NOMO-1 treated with dmso at 0.1 percent for 144 hours (cell line): ENCODE measurements around the gene FPR2.
A peak's percentile ranks its signal among the peaks of the same experiment; 100 is the strongest.
"Not testable (repeated sequence)": the region's sequence is repeated elsewhere in the genome, so short reads cannot be mapped to it uniquely, and the experiment has no call there.

Experiments used
- DNase-seq: peaks from one replicate; lab custom pipeline; 2025; ENCODE audit not compliant: unreplicated experiment; lab: John Stamatoyannopoulos, UW

Gene FPR2

DNA sequence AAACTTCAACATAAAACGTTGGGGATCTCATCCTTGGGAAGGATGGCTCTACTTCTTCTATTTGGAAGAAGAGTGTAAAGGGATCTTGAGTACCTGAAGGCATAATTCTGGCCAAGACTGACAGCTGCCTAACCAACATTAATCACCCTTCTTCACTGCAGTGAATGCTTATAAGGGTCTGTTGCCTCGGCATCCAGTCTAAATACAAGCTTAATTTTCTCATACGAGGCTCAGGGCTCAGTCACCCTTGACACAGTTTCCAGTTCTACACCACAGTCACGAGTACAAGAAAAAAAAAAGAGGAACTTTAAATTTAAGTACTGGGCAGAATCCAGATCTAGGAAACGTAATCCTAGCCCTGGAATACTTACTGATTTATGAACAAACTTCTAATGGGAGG, 43.0 kb downstream of the FPR2 start:
- DNase-seq = peak; percentile 35

DNA sequence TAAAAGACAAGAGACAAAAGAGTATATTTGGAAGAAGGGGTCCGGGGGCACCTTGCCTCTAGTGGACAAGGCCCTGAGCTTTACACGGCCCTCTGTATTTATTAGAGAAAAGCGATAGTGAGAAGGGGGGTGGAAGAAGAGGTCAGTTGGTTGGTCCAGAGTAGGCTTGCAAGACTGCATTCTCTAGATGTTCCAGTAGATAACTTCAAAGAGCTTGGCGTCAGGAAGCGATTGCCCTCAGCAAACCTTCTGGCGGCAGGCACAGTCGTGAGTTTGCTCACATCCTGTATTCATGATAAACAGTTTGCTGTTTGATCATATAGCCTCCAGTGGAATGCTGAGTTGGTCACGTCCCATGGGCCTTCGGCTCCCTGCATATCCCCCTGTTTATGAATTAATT, 43.8 kb downstream of the FPR2 start:
- not testable (repeated sequence) for DNase-seq

DNA sequence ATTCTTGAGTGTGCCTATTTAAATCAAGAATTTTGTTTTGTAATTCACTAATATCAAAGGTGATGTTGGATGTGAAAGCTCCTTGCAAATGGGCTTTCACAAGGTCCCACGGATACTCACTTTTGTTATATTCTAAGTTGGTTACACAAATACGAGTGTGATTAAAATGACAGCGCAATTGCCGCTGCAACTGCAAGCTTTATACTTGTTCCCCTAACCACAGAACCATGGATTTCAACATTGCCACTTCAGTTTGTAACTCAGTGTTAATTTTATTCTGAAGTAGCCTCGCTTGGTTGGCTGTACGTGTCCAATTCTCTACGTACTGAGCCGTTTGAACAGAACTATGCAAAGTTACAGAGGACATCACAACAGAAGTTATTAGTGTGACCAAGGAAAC, 44.4 kb downstream of the FPR2 start:
- peak; percentile 41 for DNase-seq

DNA sequence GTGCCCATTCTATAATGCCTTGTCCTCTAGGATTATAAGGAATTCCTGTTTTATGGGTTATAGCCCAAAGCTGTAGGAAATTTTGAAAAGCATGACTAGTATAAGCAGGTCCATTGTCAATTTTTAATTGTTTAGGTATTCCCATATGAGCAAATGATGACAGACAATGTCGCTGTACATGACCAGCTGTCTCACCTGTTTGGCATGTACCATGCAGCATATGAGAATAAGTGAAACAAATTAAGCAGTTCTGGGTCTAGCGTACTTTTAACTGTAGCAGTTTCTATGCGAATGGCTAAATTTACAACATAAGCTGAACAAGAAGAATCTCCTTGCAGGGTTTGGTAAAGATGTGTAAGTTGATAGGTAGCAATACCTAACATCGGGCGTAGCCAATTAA, 45.6 kb downstream of the FPR2 start:
- not testable (repeated sequence) for DNase-seq

GRCh38 chr19:51807111-51807701, 46.2 kb downstream of the FPR2 start:
- DNase-seq = peak; percentile 11

DNA sequence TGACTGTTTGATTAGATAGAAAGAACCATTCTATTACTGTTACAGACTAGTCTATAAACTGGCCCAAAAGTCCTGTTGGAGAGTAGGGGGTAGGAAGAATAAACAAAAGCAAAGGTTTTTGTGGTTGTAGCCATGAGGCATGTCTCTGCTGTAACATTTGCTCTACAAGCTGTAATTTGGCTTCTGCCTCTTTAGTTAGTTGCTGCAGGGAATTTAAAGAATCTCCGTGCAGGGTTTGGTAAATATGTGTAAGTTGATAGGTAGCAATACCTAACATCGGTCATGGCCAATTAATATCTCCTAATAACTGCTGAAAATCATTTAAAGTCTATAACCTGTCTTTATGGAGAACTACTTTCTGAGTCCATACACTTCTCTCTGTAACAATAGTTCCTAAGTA, 46.9 kb downstream of the FPR2 start:
- DNase-seq = no peak

GRCh38 chr19:51808333-51808986, 47.5 kb downstream of the FPR2 start:
- DNase-seq = no peak

- no peak for DNase-seq
These were observed 48.8 kb downstream of the FPR2 start for GRCh38 chr19:51809787-51810186.

DNA sequence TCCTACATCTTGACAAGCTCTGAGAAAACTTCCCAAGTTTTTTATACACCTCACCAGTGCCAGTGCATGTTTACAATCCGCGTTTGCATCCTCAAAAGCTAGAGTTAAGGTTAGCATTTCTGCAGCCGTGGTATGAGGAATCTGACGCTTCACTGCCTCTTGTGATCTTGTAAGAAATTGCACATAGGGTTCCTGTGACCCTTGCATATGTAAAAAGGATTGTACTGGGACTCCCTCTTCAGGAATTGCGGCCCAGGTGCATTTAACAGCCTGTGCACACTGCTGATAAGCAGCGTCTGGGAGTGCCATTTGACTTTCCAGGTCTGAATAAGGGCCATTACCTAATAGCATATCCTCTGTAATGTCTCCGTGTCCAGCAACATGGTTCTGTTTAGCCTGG, 49.2 kb downstream of the FPR2 start:
- DNase-seq = no peak

- DNase-seq = peak; percentile 82
These were observed 50.4 kb downstream of the FPR2 start for GRCh38 chr19:51811344-51811743.

DNA sequence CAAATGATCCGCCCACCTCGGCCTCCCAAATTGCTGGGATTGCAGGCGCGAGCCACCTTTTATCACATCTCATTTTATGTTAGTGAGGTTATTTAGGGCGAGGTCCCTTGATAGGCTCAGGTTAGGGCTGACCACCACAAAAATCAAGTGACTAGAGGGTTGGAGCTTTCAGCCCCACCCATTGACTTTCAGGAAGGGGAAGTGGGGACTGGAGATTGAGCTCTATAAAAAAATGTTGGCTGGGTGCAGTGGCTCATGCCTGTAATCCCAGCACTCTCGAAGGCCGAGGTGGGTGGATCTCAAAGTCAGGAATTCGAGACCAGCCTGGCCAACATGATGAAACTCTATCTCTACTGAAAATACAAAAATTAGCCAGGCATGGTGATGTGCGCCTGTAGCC, 54.1 kb downstream of the FPR2 start:
- peak; percentile 35 for DNase-seq

- DNase-seq = no peak
These were observed 55.7 kb downstream of the FPR2 start for GRCh38 chr19:51816711-51817110.

- peak; percentile 30 for DNase-seq
These were observed 59.0 kb downstream of the FPR2 start for GRCh38 chr19:51820011-51820410.
